ENCODE results near the gene GUCY1A1. TPM values are rescaled to one million over a fixed set of nuclear protein-coding genes. Genes with fewer than 3 reads are reported as not detected.

GUCY1A1 gene
- total RNA-seq, 2 donors from 2014 or later: 7.6 to 20.0 TPM

- ATAC-seq (no peak), DNase-seq (no peak)
- TF ChIP-seq POLR2A (IDR thresholded peaks at IDR 0.05) (no peak), CTCF (IDR thresholded peaks at IDR 0.05) (no peak)
- Histone ChIP-seq H3K4me1 (peaks cover 17% of the 10 kb centered on the region), H3K4me3 (no peak overlapping the region), H3K36me3 (replicated peaks in 1 of 2; ENCODE audit: insufficient read depth in 1 of 2, low read depth in 2 of 2) (no peaks in the 10 kb centered on the region), H3K27me3 (no peaks in the 10 kb centered on the region), H3K9me3 (no peaks in the 10 kb centered on the region), H3K27ac (no peak overlapping the region)
- intact Hi-C loops (cut with DNase I): no loop called here
- 24 to 41% methylated on average over 1 of the region's 1 CpG for WGBS, 2 donors
Measured at GRCh38 chr4:155711556-155711955, 44.9 kb downstream of the GUCY1A1 start.

- Histone ChIP-seq H3K9me3 (no peaks in the 10 kb centered on the region), H3K27me3 (no peaks in the 10 kb centered on the region), H3K36me3 (replicated peaks in 1 of 2; ENCODE audit: insufficient read depth in 1 of 2, low read depth in 2 of 2) (no peaks in the 10 kb centered on the region), H3K27ac (no peak overlapping the region), H3K4me3 (no peak overlapping the region), H3K4me1 (peaks cover 9% of the 10 kb centered on the region)
- ATAC-seq (no peak), DNase-seq (no peak)
- WGBS, 2 donors: 62 to 73% methylated on average over 3 of the region's 3 CpGs
- intact Hi-C loops (cut with DNase I): no loop called here
- TF ChIP-seq POLR2A (IDR thresholded peaks at IDR 0.05) (no peak), CTCF (IDR thresholded peaks at IDR 0.05) (no peak)
Measured at GRCh38 chr4:155712846-155713245, 46.2 kb downstream of the GUCY1A1 start.

- DNase-seq: no peak
- no peaks in the 10 kb centered on the region for H3K9me3 ChIP-seq
- TF ChIP-seq POLR2A (IDR thresholded peaks at IDR 0.05): no peak
- H3K4me1 ChIP-seq: peaks cover 9% of the 10 kb centered on the region
- ATAC-seq: no peak
- WGBS, 2 donors: 38 to 56% methylated on average over 1 of the region's 1 CpG
- no peaks in the 10 kb centered on the region for H3K27me3 ChIP-seq
- no peak overlapping the region for H3K4me3 ChIP-seq
- H3K36me3 ChIP-seq (replicated peaks in 1 of 2; ENCODE audit: insufficient read depth in 1 of 2, low read depth in 2 of 2): no peaks in the 10 kb centered on the region
- H3K27ac ChIP-seq: no peak overlapping the region
- intact Hi-C loops (cut with DNase I): no loop called here
Measured at GRCh38 chr4:155713911-155714310, 47.3 kb downstream of the GUCY1A1 start.

- intact Hi-C loops (cut with DNase I): no loop called here
- no peak for ATAC-seq
- Histone ChIP-seq H3K4me1 (no peaks in the 10 kb centered on the region), H3K9me3 (no peaks in the 10 kb centered on the region), H3K27ac (no peak overlapping the region), H3K27me3 (no peaks in the 10 kb centered on the region), H3K4me3 (no peak overlapping the region), H3K36me3 (replicated peaks in 1 of 2; ENCODE audit: insufficient read depth in 1 of 2, low read depth in 2 of 2) (no peaks in the 10 kb centered on the region)
- TF ChIP-seq CTCF (IDR thresholded peaks at IDR 0.05) (no peak), POLR2A (IDR thresholded peaks at IDR 0.05) (no peak)
- 24 to 52% methylated on average over 1 of the region's 1 CpG for WGBS, 2 donors
- DNase-seq: no peak
Measured at GRCh38 chr4:155722336-155722735, 55.7 kb downstream of the GUCY1A1 start.

GRCh38 chr4:155722816-155723499 lies 56.3 kb downstream of the GUCY1A1 start:
- TF ChIP-seq POLR2A (IDR thresholded peaks at IDR 0.05): no peak
- no peak for TF ChIP-seq CTCF (IDR thresholded peaks at IDR 0.05)
- no peaks in the 10 kb centered on the region for H3K9me3 ChIP-seq
- no peaks in the 10 kb centered on the region for H3K4me1 ChIP-seq
- intact Hi-C loops (cut with DNase I): no loop called here
- ATAC-seq (no peak), DNase-seq (no peak)
- H3K36me3 ChIP-seq (replicated peaks in 1 of 2; ENCODE audit: insufficient read depth in 1 of 2, low read depth in 2 of 2): no peaks in the 10 kb centered on the region
- WGBS, 2 donors: 79 to 83% methylated on average over 7 of the region's 7 CpGs
- H3K4me3 ChIP-seq: no peak overlapping the region
- no peak overlapping the region for H3K27ac ChIP-seq
- no peaks in the 10 kb centered on the region for H3K27me3 ChIP-seq
